ENCODE data around the gene HTRA2. TPM values are rescaled to one million over a fixed set of nuclear protein-coding genes. Genes with fewer than 3 reads are reported as not detected.
A peak's percentile ranks its signal among the peaks of the same experiment; 100 is the strongest.

Gene HTRA2
- total and polyA plus RNA-seq, 9 of the 15 experiments (the other 6 are each of a cell fraction or from before 2014, with no cell fraction given) = 54.2 to 71.2 (median 65.8) TPM

DNA sequence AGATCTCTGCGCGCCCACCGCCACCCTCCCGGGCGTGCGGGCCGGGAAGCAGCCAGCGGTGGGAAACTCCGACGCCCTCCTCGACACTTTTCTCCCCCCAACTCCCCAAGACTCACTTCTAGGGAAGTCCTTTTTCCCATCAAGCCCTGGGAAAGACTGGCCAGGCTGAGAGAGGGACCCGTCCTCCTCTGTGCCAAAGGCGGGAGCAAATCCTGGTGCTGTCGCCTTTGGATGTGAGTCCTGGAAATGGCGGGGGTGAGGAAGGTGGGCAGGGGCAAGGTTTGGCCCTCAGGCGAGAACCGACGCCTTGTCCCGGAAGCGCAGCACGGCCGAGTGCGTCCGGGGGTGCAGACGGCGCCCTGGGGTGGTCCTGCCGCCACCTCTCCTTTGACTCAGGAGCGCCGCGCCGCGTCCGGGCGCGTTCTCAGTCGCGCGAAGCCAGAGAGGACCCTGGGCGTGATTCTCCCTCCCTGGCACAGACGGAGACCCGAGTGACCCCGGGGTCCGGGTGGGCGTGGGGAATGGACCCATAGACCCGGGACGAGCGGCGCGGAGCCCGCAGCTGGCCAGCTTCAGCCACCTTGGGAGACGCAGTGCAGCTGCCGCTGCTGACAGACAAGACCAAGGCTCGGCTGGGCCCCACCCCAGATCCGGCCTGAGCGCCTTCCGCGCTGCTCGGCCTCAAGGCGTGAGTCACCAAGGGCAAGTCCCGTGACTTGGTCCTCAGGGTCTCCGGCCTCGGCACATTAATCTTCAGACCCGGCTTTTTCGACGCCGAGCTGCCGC, 26.8 kb upstream of the HTRA2 start (continued):
- TF ChIP-seq ATF3 (IDR thresholded peaks at IDR 0.05) = peak; percentile 96
- peak; percentile 90 for TF ChIP-seq ATF3 (CRISPR knock-in tag; conservative IDR thresholded peaks at IDR 0.05)
- TF ChIP-seq, protein P1, sequence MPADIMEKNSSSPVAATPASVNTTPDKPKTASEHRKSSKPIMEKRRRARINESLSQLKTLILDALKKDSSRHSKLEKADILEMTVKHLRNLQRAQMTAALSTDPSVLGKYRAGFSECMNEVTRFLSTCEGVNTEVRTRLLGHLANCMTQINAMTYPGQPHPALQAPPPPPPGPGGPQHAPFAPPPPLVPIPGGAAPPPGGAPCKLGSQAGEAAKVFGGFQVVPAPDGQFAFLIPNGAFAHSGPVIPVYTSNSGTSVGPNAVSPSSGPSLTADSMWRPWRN (IDR thresholded peaks at IDR 0.05; ENCODE audit: low read depth) = peak; percentile 46; the same call in 1 of the 2 replicates
- TF ChIP-seq, protein P2, sequence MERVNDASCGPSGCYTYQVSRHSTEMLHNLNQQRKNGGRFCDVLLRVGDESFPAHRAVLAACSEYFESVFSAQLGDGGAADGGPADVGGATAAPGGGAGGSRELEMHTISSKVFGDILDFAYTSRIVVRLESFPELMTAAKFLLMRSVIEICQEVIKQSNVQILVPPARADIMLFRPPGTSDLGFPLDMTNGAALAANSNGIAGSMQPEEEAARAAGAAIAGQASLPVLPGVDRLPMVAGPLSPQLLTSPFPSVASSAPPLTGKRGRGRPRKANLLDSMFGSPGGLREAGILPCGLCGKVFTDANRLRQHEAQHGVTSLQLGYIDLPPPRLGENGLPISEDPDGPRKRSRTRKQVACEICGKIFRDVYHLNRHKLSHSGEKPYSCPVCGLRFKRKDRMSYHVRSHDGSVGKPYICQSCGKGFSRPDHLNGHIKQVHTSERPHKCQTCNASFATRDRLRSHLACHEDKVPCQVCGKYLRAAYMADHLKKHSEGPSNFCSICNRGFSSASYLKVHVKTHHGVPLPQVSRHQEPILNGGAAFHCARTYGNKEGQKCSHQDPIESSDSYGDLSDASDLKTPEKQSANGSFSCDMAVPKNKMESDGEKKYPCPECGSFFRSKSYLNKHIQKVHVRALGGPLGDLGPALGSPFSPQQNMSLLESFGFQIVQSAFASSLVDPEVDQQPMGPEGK (CRISPR knock-in tag; IDR thresholded peaks at IDR 0.05; ENCODE audit: borderline replicate concordance) = no peak
- no peak for TF ChIP-seq GABPB2 (CRISPR knock-in tag; conservative IDR thresholded peaks at IDR 0.05)
- TF ChIP-seq NFRKB (IDR thresholded peaks at IDR 0.05; ENCODE audit: low read depth) = peak; percentile 68
- TF ChIP-seq SMAD4 (CRISPR knock-in tag; conservative IDR thresholded peaks at IDR 0.05) = peak; percentile 89; the same call in 1 of the 2 replicates
- TF ChIP-seq CXXC5 (CRISPR knock-in tag; IDR thresholded peaks at IDR 0.05) = peak; percentile 83
- TF ChIP-seq ZNF592 (IDR thresholded peaks at IDR 0.05) = peak; percentile 36
- TF ChIP-seq CBX1 (IDR thresholded peaks at IDR 0.05; ENCODE audit: low read depth) = peak; percentile 56; the same call in 1 of the 2 replicates
- TF ChIP-seq JUN (IDR thresholded peaks at IDR 0.05; ENCODE audit: borderline replicate concordance, low read depth, low read length) = peak; percentile 87
- 0 out of 2 replicates have a peak, but pooled peaks have one; percentile 10 for TF ChIP-seq JUN (CRISPR knock-in tag; IDR thresholded peaks at IDR 0.05; ENCODE audit: borderline replicate concordance)
- TF ChIP-seq, protein P3, sequence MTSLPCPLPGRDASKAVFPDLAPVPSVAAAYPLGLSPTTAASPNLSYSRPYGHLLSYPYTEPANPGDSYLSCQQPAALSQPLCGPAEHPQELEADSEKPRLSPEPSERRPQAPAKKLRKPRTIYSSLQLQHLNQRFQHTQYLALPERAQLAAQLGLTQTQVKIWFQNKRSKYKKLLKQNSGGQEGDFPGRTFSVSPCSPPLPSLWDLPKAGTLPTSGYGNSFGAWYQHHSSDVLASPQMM (CRISPR knock-in tag; IDR thresholded peaks at IDR 0.05) = no peak
- peak; percentile 29; the same call in 1 of the 2 replicates for TF ChIP-seq CREM (IDR thresholded peaks at IDR 0.05; ENCODE audit: low read depth)
- no peak for TF ChIP-seq CHCHD3 (CRISPR knock-in tag; IDR thresholded peaks at IDR 0.05)
- TF ChIP-seq HNRNPH1 (optimal IDR thresholded peaks at IDR 0.05; ENCODE audit: low read depth, low read length) = no peak
- no peak for TF ChIP-seq NFATC3 (IDR thresholded peaks at IDR 0.05)
- 0 out of 2 replicates have a peak, but pooled peaks have one; percentile 13 for TF ChIP-seq ZEB2 (IDR thresholded peaks at IDR 0.05)
- no peak for TF ChIP-seq ZKSCAN3 (CRISPR knock-in tag; IDR thresholded peaks at IDR 0.05)
- TF ChIP-seq CTBP1 (IDR thresholded peaks at IDR 0.05; ENCODE audit: borderline replicate concordance) = peak; percentile 79
- no peak for TF ChIP-seq MAFG (tag; conservative IDR thresholded peaks at IDR 0.05)

Measured in K562 (cell line).